CD8-positive, alpha-beta memory T cell (primary cell): ENCODE data around the gene HEXIM1. TPM values are rescaled to one million over a fixed set of nuclear protein-coding genes. Genes with fewer than 3 reads are reported as not detected.

Source experiments
- CTCF ChIA-PET: fragments of 350-600 bp; sonication (Branson Sonifier 250); formaldehyde crosslinking; loops from one replicate; lab custom pipeline; 2021; ENCODE audit warnings: antibody characterized with exemption; lab: Charles Lee
- POLR2A ChIA-PET: fragments of 350-600 bp; sonication (Branson Sonifier 250); formaldehyde crosslinking; loops from one replicate; lab custom pipeline; 2021; ENCODE audit warnings: antibody characterized with exemption; lab: Charles Lee
- DNase-seq, 5 donors: peaks; one replicate each; pipeline versions ENCODE4 v3.0.0 to v3.0.0-alpha.2; 2020 to 2022; ENCODE audit warnings: mixed read lengths in 1 of 5
- H3K27ac ChIP-seq: one replicate; pipeline ENCODE4 v1.7.0; 2013; ENCODE audit warnings: low read depth, mild to moderate bottlenecking, low read length, moderate library complexity
- H3K27me3 ChIP-seq: 2 replicates; pipeline ENCODE4 v1.7.0; 2013; ENCODE audit warnings: low read length, mild to moderate bottlenecking; ENCODE audit not compliant: insufficient read depth, poor library complexity, severe bottlenecking
- H3K36me3 ChIP-seq: 2 replicates; pipeline ENCODE4 v1.7.0; 2013; ENCODE audit warnings: mild to moderate bottlenecking, low read length, moderate library complexity; ENCODE audit not compliant: insufficient read depth
- H3K4me1 ChIP-seq: 2 replicates; pipeline ENCODE4 v1.7.0; 2013; ENCODE audit warnings: mild to moderate bottlenecking, low read length, moderate library complexity; ENCODE audit not compliant: insufficient read depth
- H3K4me3 ChIP-seq: 2 replicates; pipeline ENCODE4 v1.7.0; 2013; ENCODE audit warnings: mild to moderate bottlenecking, low read length
- H3K9me3 ChIP-seq: 2 replicates; pipeline ENCODE4 v1.7.0; 2013; ENCODE audit warnings: mild to moderate bottlenecking, low read length
- H3K27ac Mint-ChIP-seq, 8 donors: one replicate each; pipeline ENCODE4 v1.8.0; 2020 to 2021; ENCODE audit warnings: mixed read lengths in 8 of 8, mild to moderate bottlenecking in 6 of 8, inconsistent platforms in 3 of 8, moderate library complexity in 3 of 8
- H3K27me3 Mint-ChIP-seq, 2 donors: one replicate each; pipeline ENCODE4 v1.8.0; 2020 to 2021; ENCODE audit warnings: mixed read lengths in 2 of 2, mild to moderate bottlenecking in 1 of 2, moderate library complexity in 1 of 2
- H3K36me3 Mint-ChIP-seq, 3 donors: one replicate each; pipeline ENCODE4 v1.8.0; 2020 to 2021; ENCODE audit warnings: mixed read lengths in 3 of 3, inconsistent platforms in 1 of 3, mild to moderate bottlenecking in 1 of 3
- H3K4me1 Mint-ChIP-seq, 3 donors: one replicate each; pipeline ENCODE4 v1.8.0; 2020 to 2021; ENCODE audit warnings: mixed read lengths in 3 of 3, inconsistent platforms in 1 of 3, mild to moderate bottlenecking in 1 of 3
- H3K4me3 Mint-ChIP-seq, 7 donors: one replicate each; pipeline ENCODE4 v1.8.0; 2020 to 2021; ENCODE audit warnings: mixed read lengths in 7 of 7, mild to moderate bottlenecking in 6 of 7, moderate library complexity in 4 of 7, inconsistent platforms in 2 of 7
- H3K9me3 Mint-ChIP-seq, 5 donors: one replicate each; pipeline ENCODE4 v1.8.0; 2020 to 2022; ENCODE audit warnings: mixed read lengths in 5 of 5, mild to moderate bottlenecking in 3 of 5, moderate library complexity in 2 of 5, inconsistent platforms in 1 of 5
- polyA plus RNA-seq: library from polyadenylated mRNA; unstranded; fragments of 300-500 nt; fragmentation: Illumina TruSeq; gene quantifications from one replicate; pipeline ENCODE4 v1.2.3, GENCODE V29; 2021
- total RNA-seq, 2 experiments: library from RNA; stranded (reverse); gene quantifications; one replicate each; pipeline ENCODE4 v1.2.3, GENCODE V29; 2021

Gene HEXIM1
- total and polyA plus RNA-seq, 3 experiments from 2014 or later, result 5.6 to 51.1 (median 48.3) TPM

GRCh38 chr17:45115871-45116270, 32.4 kb upstream of the HEXIM1 start:
- Mint-ChIP-seq H3K27ac (no peak overlapping the region), H3K27me3 (peaks cover 0 to 3% of the 10 kb centered on the region in 2 donors), H3K4me1 (no peaks in the 10 kb centered on the region), H3K36me3 (no peaks in the 10 kb centered on the region), H3K9me3 (no peaks in the 10 kb centered on the region), H3K4me3 (no peak overlapping the region)
- Histone ChIP-seq H3K9me3 (no peaks in the 10 kb centered on the region), H3K4me1 (no peaks in the 10 kb centered on the region), H3K27me3 (no peaks in the 10 kb centered on the region), H3K4me3 (no peak overlapping the region), H3K36me3 (no peaks in the 10 kb centered on the region), H3K27ac (no peak overlapping the region)
- POLR2A ChIA-PET, result no interaction called here
- CTCF ChIA-PET, result no interaction called here
- DNase-seq, result no peak

DNA sequence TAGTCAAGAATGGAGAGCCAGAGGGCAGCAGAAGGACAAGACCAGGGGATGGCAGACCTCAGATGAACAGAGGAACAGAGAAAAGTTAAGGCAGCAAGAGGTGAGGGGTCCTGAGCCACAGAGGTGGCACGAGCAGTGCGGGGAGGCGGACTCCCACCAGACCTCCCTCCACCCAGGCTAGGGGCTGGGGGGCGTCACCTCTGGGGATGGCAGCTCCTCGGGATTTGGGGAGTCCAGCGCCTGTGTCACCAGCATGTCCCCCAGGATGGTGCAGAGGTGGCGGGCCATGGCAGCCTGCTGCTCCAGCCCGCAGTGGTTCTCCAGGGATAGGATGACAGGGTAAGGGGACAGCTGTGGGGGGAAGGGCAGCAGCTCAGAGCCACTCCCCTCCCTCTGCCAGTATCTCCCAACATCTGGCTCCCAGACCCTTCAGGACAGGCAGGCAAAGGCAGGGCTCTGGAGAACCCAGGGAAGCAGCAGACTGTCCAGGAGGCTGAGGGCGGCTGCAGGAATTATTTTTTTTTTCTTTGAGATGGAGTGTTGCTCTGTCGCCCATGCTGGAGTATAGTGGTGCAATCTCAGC, 31.8 kb upstream of the HEXIM1 start:
- CTCF ChIA-PET, result interaction anchor here (1.7 kb wide), 1 partner anchor 17 kb away, joined by 5 read pairs; no protein-coding TSS in a partner anchor
- H3K27ac ChIP-seq, result no peak overlapping the region

GRCh38 chr17:45117334-45117733, 30.9 kb upstream of the HEXIM1 start:
- no peaks in the 10 kb centered on the region for H3K9me3 Mint-ChIP-seq
- DNase-seq, result no peak
- POLR2A ChIA-PET, result no interaction called here
- H3K27me3 Mint-ChIP-seq, result peaks cover 0 to 3% of the 10 kb centered on the region in 2 donors
- H3K27me3 ChIP-seq, result no peaks in the 10 kb centered on the region
- H3K36me3 ChIP-seq, result no peaks in the 10 kb centered on the region
- no peak overlapping the region for H3K4me3 Mint-ChIP-seq
- no peaks in the 10 kb centered on the region for H3K4me1 Mint-ChIP-seq
- CTCF ChIA-PET, result interaction anchor here (1.2 to 1.7 kb wide), 2 partner anchors 18 kb away, joined by 4 to 5 read pairs; partner anchors contain the start of gene ACBD4
- no peaks in the 10 kb centered on the region for H3K9me3 ChIP-seq
- H3K27ac Mint-ChIP-seq, result no peak overlapping the region
- H3K4me1 ChIP-seq, result no peaks in the 10 kb centered on the region
- H3K27ac ChIP-seq, result no peak overlapping the region
- no peaks in the 10 kb centered on the region for H3K36me3 Mint-ChIP-seq
- H3K4me3 ChIP-seq, result no peak overlapping the region

More for the DNA sequence above, 31.8 kb upstream of the HEXIM1 start:
- H3K27ac Mint-ChIP-seq, result no peak overlapping the region
- H3K27me3 Mint-ChIP-seq, result peaks cover 0 to 3% of the 10 kb centered on the region in 2 donors
- POLR2A ChIA-PET, result no interaction called here
- no peaks in the 10 kb centered on the region for H3K36me3 Mint-ChIP-seq
- Histone ChIP-seq H3K4me3 (no peak overlapping the region), H3K36me3 (no peaks in the 10 kb centered on the region), H3K9me3 (no peaks in the 10 kb centered on the region), H3K27me3 (no peaks in the 10 kb centered on the region), H3K4me1 (no peaks in the 10 kb centered on the region)
- DNase-seq, result no peak
- H3K4me3 Mint-ChIP-seq, result no peak overlapping the region
- no peaks in the 10 kb centered on the region for H3K4me1 Mint-ChIP-seq
- no peaks in the 10 kb centered on the region for H3K9me3 Mint-ChIP-seq

DNA sequence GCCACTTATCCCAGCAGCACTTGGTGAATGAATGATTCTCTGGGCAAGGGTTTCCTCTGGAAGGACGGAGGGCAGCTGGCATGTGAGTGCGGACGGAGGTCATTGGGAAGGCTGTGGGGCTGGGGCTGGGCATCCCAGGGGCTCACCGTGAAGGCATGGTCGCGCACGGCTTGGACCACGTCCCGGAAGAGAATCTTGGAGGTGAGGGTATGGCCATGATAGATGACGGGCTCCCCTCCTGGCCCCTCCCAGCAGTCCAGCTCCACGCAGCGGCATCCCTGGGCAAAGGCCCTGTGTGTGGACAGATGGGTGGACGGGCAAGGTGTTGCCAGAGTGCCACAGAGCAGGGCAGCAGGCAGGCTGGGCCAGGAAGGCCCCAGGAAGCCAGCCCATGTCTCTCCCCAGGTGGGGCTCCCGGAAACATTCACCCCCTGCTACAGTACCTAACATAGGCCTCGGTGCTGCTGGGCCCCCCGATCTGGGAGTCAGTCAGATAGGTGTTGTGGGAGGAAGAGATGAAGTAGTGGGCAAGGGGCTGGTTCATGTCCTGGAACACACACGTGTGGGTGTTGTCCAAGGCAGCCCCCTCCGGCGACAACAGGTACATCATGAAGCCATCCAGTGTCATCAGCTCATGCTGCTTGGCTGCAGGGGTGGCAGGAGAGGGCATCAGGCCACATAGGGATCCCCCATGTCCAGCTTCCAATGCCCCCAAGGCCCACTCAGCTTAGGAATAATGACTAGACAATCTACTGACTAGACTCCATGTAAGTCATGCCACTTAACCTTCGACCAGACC, 30.2 kb upstream of the HEXIM1 start:
- no peak for DNase-seq
- Mint-ChIP-seq H3K9me3 (no peaks in the 10 kb centered on the region), H3K4me3 (no peak overlapping the region), H3K27me3 (peaks cover 0 to 3% of the 10 kb centered on the region in 2 donors), H3K27ac (no peak overlapping the region), H3K4me1 (no peaks in the 10 kb centered on the region), H3K36me3 (no peaks in the 10 kb centered on the region)
- Histone ChIP-seq H3K4me1 (no peaks in the 10 kb centered on the region), H3K36me3 (no peaks in the 10 kb centered on the region), H3K27me3 (no peaks in the 10 kb centered on the region), H3K9me3 (no peaks in the 10 kb centered on the region), H3K4me3 (no peak overlapping the region), H3K27ac (no peak overlapping the region)
- POLR2A ChIA-PET, result interaction anchor here (0.5 kb wide), 1 partner anchor 234 kb away, joined by 3 read pairs; no protein-coding TSS in a partner anchor
- CTCF ChIA-PET, result interaction anchor here (0.7 to 1.7 kb wide), 3 partner anchors 18 to 30 kb away, joined by 3 to 5 read pairs (median 4); partner anchors contain the start of genes ACBD4 and HEXIM1

DNA sequence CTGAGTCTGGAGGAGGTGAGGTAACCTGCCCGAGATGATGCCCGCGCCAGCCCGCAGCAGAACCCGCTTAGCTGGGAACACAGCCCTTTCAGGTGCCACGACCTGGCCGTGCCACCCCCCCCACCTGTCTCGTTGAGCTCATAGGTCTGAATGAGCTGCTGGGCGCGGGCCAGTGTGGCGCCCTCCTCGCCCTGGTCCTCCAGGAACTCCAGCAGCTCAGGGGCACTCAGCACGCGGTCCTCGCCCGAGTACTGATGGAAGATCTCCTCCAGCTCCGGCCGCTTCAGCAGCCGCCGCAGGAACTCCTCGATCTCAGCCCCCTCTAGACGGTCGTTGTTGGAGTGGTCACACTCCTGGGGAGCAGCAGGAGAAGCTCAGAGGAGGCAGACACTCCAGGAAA, 29.6 kb upstream of the HEXIM1 start:
- Histone ChIP-seq H3K27me3 (no peaks in the 10 kb centered on the region), H3K27ac (no peak overlapping the region), H3K4me1 (no peaks in the 10 kb centered on the region), H3K4me3 (no peak overlapping the region), H3K36me3 (no peaks in the 10 kb centered on the region), H3K9me3 (no peaks in the 10 kb centered on the region)
- CTCF ChIA-PET, result interaction anchor here (0.6 to 1.9 kb wide), 3 partner anchors 29 to 114 kb away, joined by 3 to 4 read pairs (median 3); partner anchors contain the start of gene HEXIM1
- Mint-ChIP-seq H3K4me3 (no peak overlapping the region), H3K27ac (no peak overlapping the region), H3K9me3 (no peaks in the 10 kb centered on the region), H3K36me3 (no peaks in the 10 kb centered on the region), H3K4me1 (peaks cover 0 to 3% (median 0%) of the 10 kb centered on the region in 3 donors), H3K27me3 (peaks cover 0 to 3% of the 10 kb centered on the region in 2 donors)
- POLR2A ChIA-PET, result no interaction called here
- DNase-seq, result no peak

- H3K4me1 ChIP-seq, result no peaks in the 10 kb centered on the region
- Mint-ChIP-seq H3K27ac (no peak overlapping the region), H3K4me3 (no peak overlapping the region), H3K4me1 (peaks cover 0 to 3% (median 0%) of the 10 kb centered on the region in 3 donors), H3K27me3 (peaks cover 0 to 3% of the 10 kb centered on the region in 2 donors), H3K36me3 (no peaks in the 10 kb centered on the region), H3K9me3 (no peaks in the 10 kb centered on the region)
- H3K4me3 ChIP-seq, result no peak overlapping the region
- no peaks in the 10 kb centered on the region for H3K9me3 ChIP-seq
- H3K27ac ChIP-seq, result no peak overlapping the region
- no peaks in the 10 kb centered on the region for H3K36me3 ChIP-seq
- ChIA-PET CTCF (interaction anchor here (1.9 to 2.3 kb wide), 2 partner anchors 15 to 78 kb away, joined by 4 to 11 read pairs; partner anchors contain the start of gene ACBD4), POLR2A (no interaction called here)
- H3K27me3 ChIP-seq, result no peaks in the 10 kb centered on the region
- no peak for DNase-seq
These were observed 28.3 kb upstream of the HEXIM1 start for GRCh38 chr17:45119964-45120363.

DNA sequence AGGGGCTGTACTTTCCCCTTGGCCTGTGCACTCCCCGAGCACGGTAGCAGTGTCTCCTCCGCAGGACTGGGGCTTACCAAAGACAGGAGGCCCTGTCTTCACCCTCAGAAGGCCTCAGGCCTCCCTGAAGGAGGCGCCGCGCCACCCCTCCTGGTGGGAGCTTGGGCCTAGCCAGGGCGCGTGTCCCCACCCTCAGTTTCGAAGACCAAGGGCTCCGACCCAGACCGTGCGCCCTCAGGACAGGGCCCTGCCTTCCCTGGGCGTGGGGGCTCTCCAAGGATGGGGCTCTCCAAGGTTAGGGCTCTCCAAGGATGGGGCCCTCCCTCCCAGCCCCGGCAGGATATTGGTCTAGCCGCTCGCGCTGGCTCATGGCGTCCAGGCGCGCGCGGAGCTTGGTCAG, 27.7 kb upstream of the HEXIM1 start:
- no peak overlapping the region for H3K4me3 Mint-ChIP-seq
- Histone ChIP-seq H3K27me3 (no peaks in the 10 kb centered on the region), H3K4me3 (no peak overlapping the region), H3K27ac (no peak overlapping the region), H3K36me3 (no peaks in the 10 kb centered on the region), H3K4me1 (no peaks in the 10 kb centered on the region), H3K9me3 (no peaks in the 10 kb centered on the region)
- H3K9me3 Mint-ChIP-seq, result no peaks in the 10 kb centered on the region
- peaks cover 0 to 3% of the 10 kb centered on the region in 2 donors for H3K27me3 Mint-ChIP-seq
- POLR2A ChIA-PET, result no interaction called here
- peak overlapping the region in 1 of 8 donors; percentile 70 for H3K27ac Mint-ChIP-seq
- no peak for DNase-seq
- no peaks in the 10 kb centered on the region for H3K36me3 Mint-ChIP-seq
- CTCF ChIA-PET, result interaction anchor here (1.9 to 2.3 kb wide), 2 partner anchors 15 to 77 kb away, joined by 4 to 11 read pairs; partner anchors contain the start of gene ACBD4
- H3K4me1 Mint-ChIP-seq, result peaks cover 0 to 3% (median 0%) of the 10 kb centered on the region in 3 donors

DNA sequence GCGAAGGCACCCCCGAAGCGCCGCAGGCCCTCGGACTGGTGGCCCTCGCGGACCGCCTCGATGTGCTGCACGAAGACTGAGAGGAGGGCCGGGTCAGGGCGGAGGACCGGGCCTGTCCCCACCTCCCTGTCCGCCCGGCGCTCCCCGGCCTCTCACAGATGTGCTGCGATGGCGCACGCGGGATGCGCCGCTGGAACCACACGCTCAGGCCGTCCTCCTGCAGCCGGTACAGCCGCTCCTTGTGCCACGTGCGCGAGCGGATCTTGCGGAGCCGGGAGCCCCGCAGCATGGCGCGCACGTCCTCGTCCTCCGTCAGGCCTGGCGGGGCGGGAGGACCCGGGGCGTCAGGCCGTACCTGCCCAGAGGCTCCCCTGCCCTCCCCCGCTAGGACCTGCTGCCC, 27.2 kb upstream of the HEXIM1 start:
- peaks cover 0 to 3% of the 10 kb centered on the region in 2 donors for H3K27me3 Mint-ChIP-seq
- Histone ChIP-seq H3K9me3 (no peaks in the 10 kb centered on the region), H3K4me3 (no peak overlapping the region), H3K36me3 (no peaks in the 10 kb centered on the region), H3K4me1 (no peaks in the 10 kb centered on the region), H3K27me3 (no peaks in the 10 kb centered on the region), H3K27ac (no peak overlapping the region)
- no peak for DNase-seq
- peaks cover 0 to 3% (median 0%) of the 10 kb centered on the region in 3 donors for H3K4me1 Mint-ChIP-seq
- no peak overlapping the region for H3K27ac Mint-ChIP-seq
- no peak overlapping the region for H3K4me3 Mint-ChIP-seq
- H3K36me3 Mint-ChIP-seq, result no peaks in the 10 kb centered on the region
- no peaks in the 10 kb centered on the region for H3K9me3 Mint-ChIP-seq
- ChIA-PET POLR2A (no interaction called here), CTCF (interaction anchor here (2.3 kb wide), 1 partner anchor 14 kb away, joined by 11 read pairs; the partner anchor contains the start of gene ACBD4)
